HG03025 (cell line): ENCODE measurements around the gene ATP2B2.

Source experiments
- ATAC-seq: cut with Tn5 transposase; IDR thresholded peaks from one replicate; pipeline ENCODE4 v1.9.1; 2021; ENCODE audit warnings: mild to moderate bottlenecking, moderate library complexity; ENCODE audit not compliant: unreplicated experiment, low FRiP score

ATP2B2 gene

DNA sequence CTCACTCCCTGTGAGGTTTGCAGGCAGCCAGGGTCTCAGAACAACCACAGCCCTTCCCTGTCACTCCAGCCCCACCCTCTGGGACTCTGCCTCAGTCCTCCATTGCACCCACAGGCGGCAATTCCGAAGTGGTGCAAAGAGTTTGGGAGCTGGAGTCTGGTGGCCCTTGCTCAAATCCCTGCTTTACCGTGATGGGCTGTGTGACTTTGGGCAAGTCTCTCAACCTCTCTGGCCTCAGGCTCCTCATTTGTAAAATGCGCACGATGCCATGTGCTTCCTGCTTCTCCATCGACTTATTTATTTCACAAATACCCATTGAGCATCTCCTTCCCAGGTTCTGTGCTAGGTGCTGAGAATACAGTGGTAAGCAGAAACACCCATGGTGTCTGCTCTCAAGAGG lies 7.3 kb upstream of the ATP2B2 start:
- ATAC-seq, result no peak

DNA sequence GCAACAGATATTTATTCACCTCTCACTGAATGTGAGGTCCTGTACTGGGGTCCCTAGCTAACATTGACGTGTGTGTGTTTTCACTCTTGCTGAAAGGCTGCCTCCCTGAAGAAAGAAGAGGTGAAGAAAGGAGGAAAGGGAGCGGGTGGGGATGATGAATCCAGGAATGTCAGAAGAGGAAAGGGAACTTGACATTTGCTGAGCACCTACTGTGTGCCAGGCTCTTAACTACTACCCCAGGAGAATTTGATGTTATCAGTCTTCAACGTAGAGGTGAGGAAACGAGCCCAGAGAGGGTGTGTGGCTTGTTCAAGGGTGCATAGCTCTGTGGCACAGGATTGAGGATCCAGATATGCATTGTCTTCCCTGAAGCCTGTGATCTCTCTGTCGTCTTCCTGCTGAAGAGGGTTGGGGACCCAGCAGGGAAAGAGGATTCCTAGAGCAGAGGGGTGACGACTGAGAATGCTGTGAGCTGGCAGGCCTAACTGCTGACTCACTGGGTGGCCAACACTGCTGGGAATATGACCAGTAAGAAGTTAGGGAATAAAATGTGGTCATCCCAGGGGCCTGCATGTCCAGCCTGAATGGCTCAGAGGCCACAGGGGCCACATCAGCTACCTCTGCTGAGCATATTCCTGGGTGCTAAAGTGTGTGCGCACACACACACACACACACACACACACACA lies 6.6 kb upstream of the ATP2B2 start:
- ATAC-seq, result no peak

DNA sequence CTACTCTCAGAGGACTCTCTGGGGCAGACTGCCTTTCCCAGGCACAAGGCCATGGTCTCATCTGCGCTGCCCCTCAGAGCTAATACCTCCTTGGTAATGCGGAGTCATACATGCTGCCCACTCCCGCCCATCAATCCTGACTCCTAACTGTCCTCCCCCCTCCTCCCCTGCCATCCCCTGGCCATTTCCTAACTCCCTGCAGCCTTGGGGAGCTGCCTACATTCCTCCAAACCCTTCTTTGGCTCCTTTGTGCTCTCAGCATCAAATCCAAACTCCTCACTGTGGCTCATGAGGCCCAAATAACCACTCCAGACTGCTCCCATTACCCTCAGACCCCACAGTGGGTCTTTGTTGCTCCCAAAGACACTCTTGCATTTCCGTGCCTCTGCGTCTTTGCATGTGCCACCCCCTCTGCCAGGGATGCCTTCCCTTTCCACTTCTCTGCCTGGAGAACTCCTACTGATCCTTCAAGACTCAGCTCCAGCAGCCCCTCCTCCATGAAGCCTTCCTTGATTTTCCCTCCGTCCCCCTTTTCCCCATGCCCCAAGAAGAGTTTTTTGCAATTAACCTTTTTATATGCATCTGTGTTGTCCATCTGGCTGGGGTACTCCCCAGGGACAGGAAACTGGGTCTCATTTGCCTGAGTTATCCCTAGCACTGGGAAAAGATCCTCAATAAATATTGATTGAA lies 5.5 kb upstream of the ATP2B2 start:
- no peak for ATAC-seq

DNA sequence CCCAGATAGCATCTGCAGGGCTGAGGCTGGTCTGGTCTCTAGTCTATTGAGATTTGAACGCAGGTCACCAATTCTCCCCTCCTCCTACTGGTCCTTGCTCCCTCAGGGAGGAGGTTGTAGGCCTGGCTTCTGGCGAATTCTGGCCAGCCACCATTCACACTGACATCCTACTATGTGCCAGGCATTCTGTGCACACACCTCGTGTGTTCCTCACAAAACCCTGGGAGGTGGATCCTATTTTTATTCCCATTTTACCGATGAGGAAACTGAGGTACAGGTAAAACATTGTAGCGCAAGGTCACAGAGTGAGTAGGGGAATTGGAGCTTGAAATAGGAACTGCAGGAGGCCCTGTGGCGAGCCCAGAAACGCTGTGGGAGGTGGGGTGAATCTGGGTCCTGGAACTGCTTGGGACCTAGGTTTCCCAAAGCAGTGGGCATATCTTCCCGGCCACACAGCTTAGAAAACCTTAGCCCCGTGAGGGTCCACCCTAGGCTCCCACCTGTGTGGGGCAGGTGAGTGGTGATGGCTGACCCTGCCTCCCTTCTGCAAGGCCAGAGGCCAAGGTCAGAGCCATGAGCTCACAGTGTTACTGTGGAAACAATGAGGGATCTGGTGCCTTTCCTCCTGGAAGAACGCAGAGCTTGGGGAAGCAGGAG lies 4.8 kb upstream of the ATP2B2 start:
- no peak for ATAC-seq

DNA sequence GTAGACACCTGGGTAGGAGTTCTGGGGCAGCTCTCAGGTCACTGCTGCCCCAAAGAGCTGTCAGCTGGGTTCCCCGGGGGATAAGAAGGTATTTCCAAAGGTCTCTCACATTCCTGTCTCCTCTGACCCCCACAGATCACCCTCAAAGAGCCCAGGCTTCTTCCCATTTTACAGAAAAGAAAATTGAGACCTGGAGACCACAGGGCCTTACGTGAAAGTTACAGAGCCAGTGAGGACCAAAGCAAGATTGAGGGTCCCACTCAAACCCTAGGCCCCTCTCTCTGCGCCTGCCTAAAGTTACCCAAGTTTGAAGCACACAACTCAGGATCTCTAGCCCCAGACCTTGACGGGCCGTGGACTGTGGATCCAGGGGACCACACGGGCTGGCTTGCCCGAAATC lies 3.9 kb upstream of the ATP2B2 start:
- no peak for ATAC-seq

DNA sequence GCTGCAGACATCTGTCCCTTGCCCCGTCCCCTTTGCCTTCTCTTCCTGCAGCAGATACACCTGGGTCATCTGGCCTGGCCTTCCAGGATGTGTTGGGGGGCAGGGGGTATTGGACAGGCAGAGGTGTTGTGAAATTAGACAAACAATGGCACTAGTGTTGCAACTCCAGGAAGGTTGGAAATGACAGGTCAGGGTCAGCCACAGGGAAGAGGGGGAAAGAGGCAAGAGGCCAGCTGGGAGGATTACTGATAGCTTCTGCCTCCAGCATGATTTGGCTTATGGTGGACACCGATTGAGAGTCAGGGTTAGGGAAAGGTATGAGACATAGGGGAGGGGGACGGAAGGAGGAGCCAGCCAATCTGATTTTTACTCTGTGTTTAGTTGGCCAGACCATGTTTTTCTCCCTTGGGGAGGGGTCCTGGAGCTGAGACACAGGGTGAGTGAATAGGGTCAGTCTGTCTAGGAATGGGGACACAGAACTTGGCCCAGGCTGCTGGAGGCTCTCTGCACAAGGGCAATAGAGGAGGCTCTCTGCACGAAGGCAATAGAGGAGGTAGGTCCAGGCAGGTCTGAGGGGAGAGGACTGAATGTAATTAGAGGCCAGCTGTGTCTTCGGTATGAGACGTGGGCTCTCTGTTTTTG lies 3.4 kb upstream of the ATP2B2 start:
- no peak for ATAC-seq

DNA sequence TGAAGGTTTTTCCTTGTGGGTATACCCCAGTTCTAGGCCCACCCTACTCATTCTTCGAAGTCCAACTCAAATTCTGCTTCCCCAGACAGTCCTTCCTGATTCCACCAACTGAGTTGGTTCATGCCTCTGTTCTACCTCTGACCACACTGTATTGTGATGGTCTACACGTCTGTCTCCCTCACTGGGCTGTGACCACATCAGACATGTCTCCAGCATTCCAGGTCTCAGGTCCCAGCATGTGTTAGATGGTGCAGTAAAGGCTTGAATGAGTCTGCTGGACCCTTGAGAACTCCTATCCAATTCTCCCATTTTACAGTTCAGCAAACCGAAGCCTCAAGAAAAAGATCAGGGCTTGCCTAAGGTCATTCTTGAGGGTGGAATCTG lies 2.8 kb upstream of the ATP2B2 start:
- no peak for ATAC-seq

DNA sequence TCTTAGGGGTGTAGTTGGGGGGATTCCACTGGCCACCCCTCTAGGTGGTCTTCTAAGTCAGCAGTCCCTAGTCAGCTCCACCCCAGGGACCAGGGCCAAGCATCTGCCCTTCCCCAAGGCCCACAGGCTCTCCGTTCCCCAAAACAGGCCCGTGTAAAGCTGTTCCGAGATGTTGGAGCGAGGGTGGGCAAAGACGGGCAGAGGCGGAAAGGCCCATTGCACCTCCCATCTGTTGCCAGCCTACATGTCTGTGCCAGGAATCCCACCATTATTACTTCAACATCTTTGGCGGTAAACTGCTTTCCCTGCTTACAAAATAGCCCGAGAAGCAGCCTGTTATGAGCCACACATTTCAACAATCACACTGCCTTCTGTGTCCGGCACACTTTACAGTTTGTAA lies 1.9 kb upstream of the ATP2B2 start:
- ATAC-seq, result no peak

DNA sequence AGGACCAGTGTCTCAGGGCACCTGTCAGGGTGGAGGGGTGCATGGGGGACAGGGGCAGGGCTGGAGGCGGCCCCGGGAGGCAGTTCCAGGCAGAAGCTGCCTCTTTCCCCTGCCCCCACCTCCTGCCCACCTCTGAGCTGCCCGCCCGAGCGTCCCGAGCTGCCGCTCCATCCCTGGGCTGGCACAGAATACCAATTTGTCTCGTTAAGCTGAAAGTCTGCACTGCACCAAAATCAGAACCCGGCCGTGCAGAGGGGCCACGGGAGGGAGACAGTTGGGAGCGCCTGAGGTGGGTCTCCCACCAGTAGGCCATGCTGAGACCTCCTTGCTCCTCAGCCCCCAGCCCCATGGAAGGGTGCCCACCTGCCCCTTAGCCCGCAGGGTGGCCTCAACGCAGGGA lies 1.3 kb upstream of the ATP2B2 start:
- ATAC-seq, result no peak

DNA sequence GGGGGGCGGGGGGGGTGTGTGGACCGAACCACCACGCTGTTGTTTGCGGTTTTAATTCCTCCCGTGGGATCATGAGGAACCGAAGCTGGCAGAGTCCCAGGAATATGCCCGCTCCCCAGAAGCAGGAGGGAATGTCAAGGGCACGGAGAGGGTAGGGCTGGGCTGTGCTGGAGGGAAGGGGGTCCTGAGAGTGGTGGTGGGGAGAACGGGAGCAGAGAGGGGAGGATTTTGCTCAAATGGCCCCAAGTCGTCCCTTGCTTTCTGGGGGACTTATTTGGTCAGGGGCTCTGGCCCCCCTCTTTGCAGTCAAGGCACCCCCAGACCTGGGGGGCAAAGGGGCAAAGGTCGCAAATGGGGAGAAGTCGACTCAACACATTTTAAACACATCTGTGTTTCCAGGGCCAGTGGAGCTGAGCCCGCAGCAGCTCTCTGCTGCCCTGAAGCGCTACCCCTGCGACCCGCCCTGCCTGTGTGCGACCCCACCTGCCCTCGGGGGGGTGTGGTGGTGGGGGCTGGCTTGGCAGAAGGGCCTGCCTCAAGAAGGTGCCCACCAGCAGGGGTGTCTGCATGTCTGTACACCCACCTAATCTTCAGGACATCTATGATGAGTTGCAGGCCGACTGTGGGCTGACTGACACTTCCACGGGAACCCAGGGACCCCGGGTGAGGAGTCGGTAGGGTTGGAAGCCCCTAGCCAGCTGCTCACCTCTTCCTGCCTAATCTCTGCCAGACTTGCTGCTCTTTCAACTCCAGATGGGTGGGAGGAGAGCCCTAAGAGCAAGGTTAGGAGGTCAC lies 602 bp upstream of the ATP2B2 start:
- no peak for ATAC-seq

DNA sequence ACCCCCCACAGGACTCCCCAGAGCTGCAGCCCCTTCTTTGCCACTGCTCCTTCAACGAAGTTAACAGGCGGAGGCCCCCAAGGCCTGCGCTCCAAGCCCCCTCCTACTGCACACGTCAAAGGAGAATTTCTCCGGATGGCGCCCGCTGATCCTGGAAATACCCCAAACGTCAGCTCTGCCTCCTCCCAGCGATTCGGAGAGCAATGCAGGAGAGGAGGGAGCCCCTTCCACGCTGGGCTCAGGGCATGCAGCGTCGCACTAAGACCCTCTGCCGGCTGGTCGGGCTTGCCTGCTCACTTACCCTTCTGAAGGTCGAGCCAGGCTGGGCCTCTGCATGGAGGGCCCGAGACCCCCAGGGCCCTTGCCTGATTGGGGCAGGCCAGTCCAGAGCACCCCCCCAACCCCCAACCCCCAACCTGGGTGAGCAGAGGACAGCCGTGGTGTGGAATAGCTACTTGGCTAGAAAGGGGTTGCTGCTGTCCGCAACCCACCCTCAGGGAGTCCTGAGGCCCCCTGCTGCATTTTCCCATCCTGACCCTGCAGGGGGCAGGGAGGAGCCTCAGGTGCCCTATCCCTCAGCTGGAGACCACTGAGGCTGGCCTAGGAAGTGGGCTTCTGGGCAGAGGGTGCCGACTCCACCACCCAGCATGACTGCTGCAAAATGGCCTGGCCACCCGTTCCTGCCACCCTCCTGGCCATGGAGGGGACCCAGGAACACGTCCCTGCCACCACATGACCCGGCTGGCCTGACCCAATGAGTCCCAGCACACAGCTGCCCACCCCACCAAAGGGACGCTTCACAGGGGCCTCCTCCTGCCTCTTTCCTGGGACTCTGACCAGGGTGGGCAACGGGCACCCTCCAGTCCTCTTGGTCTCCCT lies 976 bp downstream of the ATP2B2 start:
- no peak for ATAC-seq

DNA sequence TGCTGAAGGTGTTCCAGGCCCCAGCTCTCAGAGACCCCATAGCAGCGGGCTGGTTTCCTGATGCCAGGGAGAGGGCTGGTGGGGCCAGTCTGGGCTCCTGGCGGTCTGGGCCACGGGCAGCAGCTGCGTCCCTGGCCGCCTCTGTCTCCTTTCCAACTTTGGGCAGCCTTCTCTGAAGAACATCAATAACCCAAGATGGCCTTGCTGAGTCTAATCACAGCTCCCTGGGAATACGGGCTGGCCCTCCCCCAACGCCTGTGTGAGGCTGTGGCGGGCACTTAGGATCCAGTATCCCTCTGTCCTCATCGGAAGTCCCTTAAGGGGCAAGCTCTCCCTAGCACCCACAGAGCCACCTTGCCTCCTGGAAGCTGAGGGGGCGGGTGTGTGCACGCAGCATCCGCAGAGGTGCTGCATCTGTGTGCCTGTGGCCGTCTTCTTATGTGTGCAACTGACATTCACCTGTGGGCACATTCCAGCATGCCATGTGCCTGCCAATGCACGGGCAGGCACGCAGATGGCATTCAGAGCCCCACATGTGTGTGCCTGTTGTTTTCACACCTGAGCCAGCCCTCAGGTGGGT lies 2.1 kb downstream of the ATP2B2 start:
- ATAC-seq, result no peak

DNA sequence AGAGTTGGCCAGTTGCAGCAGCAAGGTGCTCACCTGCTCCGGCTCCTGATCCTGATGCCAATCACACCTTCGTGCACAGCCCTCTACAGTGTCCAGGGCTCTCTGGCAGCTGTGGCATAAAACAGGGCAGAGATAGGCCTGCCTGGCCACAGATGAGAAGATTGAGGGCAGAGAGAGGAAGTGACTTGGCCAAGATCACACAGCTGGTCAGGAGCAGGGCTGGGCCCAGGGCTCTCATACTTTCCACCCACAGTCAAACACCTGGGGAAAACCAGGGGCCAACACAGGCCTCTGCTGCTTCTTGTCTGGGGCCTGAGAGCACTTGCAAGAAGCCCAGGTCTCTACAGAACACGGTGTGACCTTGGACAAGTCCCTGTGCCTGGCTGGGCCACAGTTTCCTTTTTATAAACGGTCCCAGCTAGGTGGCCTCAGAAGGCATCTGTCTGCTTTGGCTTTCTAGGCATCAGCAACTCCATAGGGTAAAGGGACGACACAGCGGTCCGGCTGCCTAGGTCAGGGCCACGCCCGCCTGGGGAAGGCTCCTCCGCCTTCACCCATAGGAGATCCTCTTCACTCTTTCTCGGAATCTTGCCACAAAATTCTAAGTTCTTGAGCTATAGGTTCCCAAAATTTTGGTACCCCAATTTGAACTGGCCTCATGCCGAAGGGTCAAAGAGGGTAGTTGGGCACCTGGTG lies 3.1 kb downstream of the ATP2B2 start:
- no peak for ATAC-seq

DNA sequence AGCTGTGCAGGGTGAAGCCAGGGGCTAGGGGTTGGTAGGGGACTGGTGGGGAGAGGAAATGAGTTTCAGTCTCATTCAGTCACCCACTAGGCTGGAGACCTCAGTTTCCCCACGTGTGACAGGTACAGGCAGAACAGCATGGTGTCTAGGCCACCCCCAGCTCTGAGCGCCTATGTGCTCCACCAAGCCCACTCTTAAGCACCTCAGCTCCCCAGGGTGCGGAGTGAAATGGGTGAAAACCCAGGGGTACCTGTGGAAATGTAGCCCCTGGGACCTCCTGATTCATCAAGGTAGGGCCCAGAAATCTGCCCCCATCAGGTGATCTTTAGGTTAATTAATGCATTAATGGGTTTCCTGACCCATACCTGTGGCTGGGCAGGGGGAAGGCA lies 3.7 kb downstream of the ATP2B2 start:
- no peak for ATAC-seq

DNA sequence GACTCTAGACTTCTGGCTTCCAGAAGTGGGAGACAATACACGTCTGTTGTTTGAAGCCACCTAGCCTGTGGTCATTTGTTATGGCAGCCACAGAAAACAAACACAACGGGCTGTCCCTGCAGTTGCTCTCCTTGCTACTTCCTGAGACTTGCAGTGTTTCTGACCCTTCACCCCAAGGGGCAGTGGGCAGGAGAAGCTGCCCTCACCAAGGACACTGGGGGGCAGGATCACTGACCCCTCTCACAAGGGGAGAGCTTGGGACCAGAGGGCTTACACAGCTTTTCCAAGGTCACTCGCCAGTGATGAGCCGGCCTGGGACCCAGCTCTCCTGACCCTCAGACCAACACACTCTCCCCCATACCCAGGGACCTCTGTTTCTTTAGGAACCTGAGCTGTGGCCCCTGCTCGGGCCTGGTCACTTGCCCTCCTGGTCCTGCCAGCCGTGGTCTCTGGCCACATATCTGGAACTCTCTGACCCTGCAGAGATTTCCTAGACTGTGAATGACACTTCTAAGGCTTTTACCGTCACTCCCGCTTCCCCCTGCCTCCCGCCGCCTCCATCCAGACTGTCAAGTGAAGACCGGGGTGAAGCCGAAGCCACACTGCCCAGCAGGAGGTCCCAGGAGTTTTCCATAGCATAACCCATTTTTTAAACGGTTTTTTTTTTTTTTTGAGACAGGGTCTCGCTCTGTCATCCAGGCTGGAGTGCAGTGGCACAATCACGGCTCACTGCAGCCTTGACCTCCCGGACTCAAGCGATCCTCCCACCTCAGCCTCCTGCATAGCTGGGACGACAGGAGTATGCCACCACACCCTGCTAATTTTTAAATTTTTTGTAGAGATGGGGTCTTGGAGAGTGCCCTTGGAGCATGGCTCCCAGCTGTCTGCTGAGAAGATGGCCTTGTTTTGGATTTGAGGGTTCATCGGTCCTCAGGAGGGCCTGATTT lies 4.4 kb downstream of the ATP2B2 start:
- no peak for ATAC-seq

DNA sequence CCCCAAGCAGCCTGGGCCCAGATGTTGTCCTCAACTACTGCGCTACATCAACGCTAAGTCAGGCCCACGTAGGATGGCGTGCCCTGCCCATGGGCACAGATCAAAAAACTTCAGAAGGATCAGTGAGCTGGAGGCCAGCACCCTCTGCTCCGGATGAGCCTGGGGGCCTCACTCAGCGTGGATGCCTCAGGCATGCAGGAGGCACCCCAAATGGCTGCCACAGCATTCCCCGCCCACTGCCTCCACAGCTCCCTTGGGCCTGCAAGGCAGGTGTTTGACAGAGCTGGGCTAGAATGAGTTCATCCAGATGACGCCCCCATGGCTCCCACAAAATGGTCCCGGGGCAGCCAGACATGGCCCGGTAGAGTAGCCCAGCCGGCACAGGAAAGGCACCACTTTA lies 7.1 kb downstream of the ATP2B2 start:
- ATAC-seq, result no peak

DNA sequence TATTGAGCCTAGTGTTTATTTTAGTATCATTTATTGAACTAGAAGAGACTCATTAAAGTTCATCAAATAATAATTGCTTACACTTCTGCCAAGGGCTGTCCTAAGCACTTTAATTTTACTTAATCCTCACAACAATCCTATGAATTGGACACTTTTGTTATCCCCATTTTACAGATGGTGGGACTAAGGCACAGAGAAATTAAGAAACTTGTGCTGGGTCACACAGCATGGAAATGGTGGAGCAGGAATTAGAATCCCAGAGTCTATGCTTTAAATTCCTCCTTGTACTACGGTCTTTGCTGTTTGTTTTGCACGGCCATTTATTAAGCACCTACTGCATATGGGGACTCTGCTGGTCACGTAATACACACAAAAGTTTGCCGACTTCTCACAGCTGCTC lies 7.9 kb downstream of the ATP2B2 start:
- no peak for ATAC-seq
